Measurements from ENCODE around the gene ITPR3.

Gene ITPR3

DNA sequence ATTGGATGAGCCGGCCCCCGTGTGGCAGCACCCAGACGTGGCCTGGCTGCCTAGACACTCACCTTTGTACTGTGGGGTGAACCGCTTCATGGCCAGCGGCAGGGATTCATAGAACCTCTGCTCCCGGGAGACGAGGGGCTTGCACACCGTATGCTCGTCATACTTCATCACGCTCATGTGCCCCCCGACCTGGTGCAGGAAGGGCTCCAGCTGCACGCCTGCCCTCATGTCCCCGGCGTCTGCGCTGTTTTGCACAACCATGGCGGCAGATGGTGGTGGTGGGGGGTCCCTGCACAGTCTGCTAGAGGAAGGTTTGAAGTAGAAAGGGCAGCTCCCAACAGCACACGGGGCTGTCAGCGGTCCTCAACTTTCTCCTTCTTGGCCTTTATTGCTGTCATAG is 114.1 kb downstream of the ITPR3 start:
- H3K4me3 ChIP-seq (ENCODE audit: low read length) = no peak overlapping the region
- no peak for DNase-seq (ENCODE audit: low read depth)
- TF ChIP-seq, protein P1, sequence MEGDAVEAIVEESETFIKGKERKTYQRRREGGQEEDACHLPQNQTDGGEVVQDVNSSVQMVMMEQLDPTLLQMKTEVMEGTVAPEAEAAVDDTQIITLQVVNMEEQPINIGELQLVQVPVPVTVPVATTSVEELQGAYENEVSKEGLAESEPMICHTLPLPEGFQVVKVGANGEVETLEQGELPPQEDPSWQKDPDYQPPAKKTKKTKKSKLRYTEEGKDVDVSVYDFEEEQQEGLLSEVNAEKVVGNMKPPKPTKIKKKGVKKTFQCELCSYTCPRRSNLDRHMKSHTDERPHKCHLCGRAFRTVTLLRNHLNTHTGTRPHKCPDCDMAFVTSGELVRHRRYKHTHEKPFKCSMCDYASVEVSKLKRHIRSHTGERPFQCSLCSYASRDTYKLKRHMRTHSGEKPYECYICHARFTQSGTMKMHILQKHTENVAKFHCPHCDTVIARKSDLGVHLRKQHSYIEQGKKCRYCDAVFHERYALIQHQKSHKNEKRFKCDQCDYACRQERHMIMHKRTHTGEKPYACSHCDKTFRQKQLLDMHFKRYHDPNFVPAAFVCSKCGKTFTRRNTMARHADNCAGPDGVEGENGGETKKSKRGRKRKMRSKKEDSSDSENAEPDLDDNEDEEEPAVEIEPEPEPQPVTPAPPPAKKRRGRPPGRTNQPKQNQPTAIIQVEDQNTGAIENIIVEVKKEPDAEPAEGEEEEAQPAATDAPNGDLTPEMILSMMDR (IDR thresholded peaks at IDR 0.05; ENCODE audit: insufficient read depth, low read depth, low read length, missing control alignments) = no peak

DNA sequence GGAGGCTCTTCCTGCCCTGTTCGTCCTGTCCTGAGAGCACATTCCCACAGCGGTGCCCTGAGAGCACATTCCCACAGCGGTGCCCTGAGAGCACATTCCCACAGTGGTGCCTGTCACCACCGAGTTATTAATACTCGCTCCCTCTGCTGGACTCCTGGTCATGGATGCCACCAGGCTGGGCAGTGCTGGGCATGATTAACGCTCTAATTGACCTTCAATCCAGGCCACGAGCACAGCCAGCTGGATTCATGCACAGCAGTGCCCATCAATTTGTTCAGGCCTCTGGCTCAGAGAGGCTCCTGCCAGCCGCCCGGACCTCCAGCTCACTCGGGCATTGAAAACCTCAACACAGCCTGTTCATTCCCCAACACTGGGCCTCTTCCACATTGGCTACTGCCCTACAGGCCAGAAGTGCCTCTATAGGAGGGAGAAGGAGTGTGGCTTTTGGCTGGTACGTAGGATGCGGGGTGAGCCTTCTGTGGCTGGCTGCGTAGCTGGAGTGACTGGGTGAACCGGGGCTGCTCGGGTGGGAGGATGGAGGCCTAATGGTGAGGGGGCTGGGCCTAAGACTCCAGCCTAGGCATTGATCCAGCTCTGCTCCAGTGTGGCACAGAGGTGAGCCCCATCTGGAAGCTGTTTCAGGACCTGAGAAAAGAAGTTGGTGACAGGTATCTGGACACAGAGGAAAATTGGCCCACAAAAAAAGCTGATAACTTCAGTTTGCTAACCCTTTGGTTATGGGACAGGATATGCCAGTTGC is 116.3 kb downstream of the ITPR3 start:
- no peak for DNase-seq (ENCODE audit: low read depth)
- TF ChIP-seq, protein P1 (IDR thresholded peaks at IDR 0.05; ENCODE audit: insufficient read depth, low read depth, low read length, missing control alignments) = no peak
- no peak overlapping the region for H3K4me3 ChIP-seq (ENCODE audit: low read length)

DNA sequence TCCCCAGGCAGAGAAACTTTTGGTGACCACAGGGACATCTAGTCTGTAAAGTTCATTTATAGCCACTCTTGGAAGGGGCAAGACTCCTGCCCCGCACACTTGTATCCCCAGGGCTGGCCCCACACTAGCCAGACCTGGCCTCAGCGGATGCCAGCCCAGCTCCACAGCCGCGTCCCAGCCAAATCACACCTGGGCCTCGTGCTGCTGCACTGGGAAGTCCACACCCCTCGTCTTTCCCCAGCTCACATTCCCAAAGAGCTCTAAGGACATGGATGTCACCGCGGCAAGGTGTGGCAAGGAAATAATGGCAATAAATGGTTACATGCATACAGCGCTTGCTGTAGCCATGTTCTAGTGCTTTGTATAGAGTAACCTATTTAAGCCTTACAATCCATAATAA is 117.0 kb downstream of the ITPR3 start:
- H3K4me3 ChIP-seq (ENCODE audit: low read length) = no peak overlapping the region
- DNase-seq (ENCODE audit: low read depth) = no peak
- TF ChIP-seq, protein P1 (IDR thresholded peaks at IDR 0.05; ENCODE audit: insufficient read depth, low read depth, low read length, missing control alignments) = no peak

DNA sequence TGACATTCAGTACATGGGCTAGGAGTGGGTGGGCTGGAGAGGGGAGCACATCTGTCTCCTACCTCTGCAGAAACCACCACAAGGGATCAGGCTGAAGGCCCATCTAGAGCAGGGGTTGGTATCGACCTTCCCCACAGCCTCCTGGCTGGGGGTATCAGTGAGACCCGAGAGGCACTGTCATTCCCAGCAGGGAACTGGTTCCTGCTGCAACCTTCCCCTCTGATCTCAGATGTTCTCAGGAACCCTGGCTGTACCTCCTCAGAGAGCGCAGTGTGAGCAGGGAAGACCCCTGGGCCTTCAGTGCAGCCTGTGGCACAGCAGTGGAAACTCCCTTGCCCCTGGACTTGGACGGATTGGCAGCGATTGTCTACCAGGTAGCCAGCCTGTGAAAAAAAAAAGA is 117.8 kb downstream of the ITPR3 start:
- no peak overlapping the region for H3K4me3 ChIP-seq (ENCODE audit: low read length)
- no peak for DNase-seq (ENCODE audit: low read depth)
- TF ChIP-seq, protein P1 (IDR thresholded peaks at IDR 0.05; ENCODE audit: insufficient read depth, low read depth, low read length, missing control alignments) = no peak

DNA sequence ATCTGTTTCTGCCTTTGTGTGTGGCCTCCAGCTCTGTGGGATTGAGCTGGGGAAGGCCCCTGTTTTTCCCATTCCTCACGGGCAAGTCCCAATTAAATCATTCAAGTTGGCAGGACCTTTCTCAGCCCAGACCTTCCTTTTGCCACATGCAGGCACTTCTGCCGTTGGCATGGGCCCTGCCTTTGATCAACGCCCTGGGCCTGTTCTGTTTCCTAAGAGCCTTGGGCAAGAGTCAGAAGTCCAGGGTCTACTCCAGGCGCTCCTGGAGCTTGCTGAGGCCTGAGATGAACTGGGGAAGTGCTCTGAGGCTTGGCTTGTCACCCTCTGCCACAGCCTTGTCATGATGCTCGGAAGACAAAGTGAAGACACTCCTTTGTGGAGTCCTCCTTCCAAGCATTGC is 118.4 kb downstream of the ITPR3 start:
- TF ChIP-seq, protein P1 (IDR thresholded peaks at IDR 0.05; ENCODE audit: insufficient read depth, low read depth, low read length, missing control alignments) = no peak
- DNase-seq (ENCODE audit: low read depth) = no peak
- H3K4me3 ChIP-seq (ENCODE audit: low read length) = no peak overlapping the region

DNA sequence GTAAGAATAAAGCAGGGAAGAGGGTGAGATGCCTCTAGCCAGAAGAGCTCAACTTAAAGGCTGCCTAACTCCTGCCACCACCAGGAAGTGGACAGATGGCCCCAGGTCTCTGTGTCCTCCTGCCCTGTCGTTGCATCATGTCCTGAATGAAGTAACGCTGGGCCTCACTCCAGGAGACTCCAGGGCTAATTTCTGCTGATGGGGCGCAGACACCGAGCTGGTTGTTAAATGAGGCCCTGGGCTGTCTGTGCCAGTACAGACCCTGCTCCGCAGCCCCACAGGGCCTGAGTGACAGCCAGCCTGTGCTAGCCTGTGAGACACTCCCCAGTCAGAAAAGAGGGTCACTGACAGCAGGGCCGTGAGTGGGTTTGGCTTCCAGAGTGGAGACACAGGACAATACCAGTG is 119.1 kb downstream of the ITPR3 start:
- TF ChIP-seq, protein P1 (IDR thresholded peaks at IDR 0.05; ENCODE audit: insufficient read depth, low read depth, low read length, missing control alignments) = no peak
- no peak for DNase-seq (ENCODE audit: low read depth)
- no peak overlapping the region for H3K4me3 ChIP-seq (ENCODE audit: low read length)

DNA sequence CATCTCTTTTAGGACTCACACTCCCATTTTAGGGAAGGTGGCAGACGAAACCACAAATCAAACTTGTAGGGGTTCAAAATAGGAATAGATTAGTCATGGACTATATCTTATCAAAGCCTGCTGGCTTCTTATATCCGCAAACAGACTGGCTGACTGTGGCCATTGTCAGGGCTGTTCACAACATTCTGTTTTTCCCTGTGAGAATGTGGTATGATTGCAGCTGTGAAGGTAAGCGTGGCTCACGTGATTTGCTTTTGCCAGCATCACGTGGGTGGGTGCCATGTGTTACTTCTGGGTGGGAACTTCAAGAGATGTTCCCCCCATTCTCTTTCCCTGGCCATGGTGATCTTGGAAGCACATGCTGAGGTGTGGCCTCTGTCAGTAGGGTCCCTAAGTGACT is 119.7 kb downstream of the ITPR3 start:
- DNase-seq (ENCODE audit: low read depth) = no peak
- TF ChIP-seq, protein P1 (IDR thresholded peaks at IDR 0.05; ENCODE audit: insufficient read depth, low read depth, low read length, missing control alignments) = no peak
- no peak overlapping the region for H3K4me3 ChIP-seq (ENCODE audit: low read length)
